Forelimb muscle (tissue), 1 donor: ENCODE results near the gene DMGDH. TPM values are rescaled to one million over a fixed set of nuclear protein-coding genes. Genes with fewer than 3 reads are reported as not detected.

Experiments
- DNase-seq: peaks from one replicate; pipeline ENCODE4 v3.0.0-alpha.2; 2013; ENCODE audit warnings: low read depth
- polyA plus RNA-seq: library from polyadenylated mRNA; unstranded; fragments of 120-200 nt; gene quantifications from one replicate; pipeline ENCODE4 v1.2.1, GENCODE V29; 2013; ENCODE audit not compliant: insufficient read length

DMGDH gene
- polyA plus RNA-seq, 1 donor, result 1.9 TPM

DNA sequence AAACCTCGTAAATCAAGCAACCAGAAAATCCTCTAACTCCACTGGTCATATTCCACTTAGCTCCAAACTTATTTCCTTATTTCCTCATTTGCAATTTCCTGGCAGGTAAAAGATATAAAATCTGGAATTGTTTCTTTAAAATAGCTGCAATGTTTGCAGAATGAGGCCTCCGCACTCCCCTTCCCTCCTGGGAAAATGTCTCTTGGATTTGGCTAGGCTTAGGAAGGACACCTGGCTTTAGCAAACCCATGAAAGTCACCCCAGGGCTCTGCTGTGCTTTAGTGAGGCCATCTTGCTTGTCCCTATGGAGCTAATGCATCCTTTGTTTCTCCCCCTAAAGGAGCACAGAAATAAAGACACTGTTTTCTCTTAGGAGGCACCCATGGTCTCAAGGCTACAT is 94.9 kb downstream of the DMGDH start:
- DNase-seq, result no peak

GRCh38 chr5:78974011-78974410 is 95.5 kb downstream of the DMGDH start:
- DNase-seq, result no peak

- DNase-seq, result peak; percentile 74
Observed at GRCh38 chr5:78972654-78973428, 96.6 kb downstream of the DMGDH start.

DNA sequence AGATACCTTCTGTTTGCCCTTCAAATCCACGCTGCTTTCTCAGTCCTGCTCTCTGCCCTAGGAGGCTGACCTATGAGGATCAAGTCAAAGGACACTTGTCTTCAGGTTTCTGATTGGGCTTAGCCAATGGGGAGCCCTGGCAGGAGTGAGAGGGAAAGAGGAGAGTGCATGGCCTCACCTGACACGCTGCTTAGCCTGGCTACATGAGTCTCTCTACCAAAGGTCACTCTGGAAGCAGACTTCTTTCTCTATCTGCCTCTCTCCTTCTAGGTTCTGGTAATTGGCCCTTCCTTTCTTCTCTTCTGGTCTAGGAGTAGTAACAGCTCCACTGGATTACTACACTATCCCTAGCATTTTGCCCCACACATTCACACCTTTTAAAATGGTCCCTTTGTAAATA is 97.5 kb downstream of the DMGDH start:
- no peak for DNase-seq

DNA sequence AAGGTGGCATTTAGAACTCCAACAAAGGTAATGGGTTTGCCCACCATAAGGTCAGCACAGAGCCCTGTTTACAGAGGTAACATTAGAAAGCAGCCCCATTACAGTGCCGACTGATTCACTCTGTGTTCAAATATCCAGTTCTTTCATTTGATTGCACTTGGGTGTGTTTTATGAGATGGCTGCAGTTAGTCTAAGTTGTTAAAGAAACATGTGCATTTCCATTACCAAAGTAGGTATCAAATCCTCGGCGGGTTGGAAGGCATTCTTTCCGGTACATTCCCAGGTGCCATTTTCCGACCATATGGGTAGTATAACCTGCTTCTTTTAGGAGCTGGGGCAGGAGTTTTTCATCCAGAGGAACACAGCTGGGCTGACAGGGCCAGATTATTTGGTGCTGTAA is 100.7 kb downstream of the DMGDH start:
- DNase-seq, result no peak

GRCh38 chr5:78964889-78965288 is 104.6 kb downstream of the DMGDH start:
- peak; percentile 67 for DNase-seq

DNA sequence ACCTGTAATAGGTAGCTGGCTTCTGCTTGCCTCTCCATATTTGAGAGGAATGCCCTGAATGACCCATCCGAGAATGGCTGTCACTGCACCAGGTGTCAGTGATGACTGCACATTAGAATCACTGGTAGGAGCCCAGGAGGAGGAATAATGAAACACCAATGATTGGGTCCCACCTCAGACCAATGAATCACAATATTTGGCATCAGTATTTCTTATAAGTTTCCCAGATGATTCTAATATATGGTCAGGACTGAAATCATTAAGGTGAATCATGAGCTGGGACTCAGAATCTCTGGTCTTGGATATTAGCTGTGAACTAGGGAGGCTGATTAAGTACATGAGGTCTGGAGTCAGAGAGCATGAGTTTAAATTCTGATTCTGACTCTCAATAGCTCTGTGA is 107.7 kb downstream of the DMGDH start:
- no peak for DNase-seq

DNA sequence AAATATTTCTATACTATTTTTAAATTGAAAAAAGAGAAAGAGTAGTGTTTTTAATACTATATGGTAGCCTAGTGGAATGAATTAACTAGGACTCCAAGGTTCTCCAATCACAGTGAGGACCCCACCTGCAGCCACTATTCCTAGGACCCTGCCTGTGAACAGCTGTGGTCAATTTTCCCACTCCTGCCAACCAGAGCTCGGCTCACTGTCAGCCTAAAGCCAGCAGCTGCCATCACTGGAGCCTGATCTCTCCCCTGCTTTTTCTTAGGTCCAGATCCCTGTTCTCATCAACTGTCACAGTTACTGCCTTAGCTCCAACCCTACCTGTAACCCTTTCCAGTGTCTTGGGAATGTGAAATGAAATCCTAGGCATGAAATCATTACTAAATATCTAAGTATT is 109.7 kb downstream of the DMGDH start:
- DNase-seq, result no peak

DNA sequence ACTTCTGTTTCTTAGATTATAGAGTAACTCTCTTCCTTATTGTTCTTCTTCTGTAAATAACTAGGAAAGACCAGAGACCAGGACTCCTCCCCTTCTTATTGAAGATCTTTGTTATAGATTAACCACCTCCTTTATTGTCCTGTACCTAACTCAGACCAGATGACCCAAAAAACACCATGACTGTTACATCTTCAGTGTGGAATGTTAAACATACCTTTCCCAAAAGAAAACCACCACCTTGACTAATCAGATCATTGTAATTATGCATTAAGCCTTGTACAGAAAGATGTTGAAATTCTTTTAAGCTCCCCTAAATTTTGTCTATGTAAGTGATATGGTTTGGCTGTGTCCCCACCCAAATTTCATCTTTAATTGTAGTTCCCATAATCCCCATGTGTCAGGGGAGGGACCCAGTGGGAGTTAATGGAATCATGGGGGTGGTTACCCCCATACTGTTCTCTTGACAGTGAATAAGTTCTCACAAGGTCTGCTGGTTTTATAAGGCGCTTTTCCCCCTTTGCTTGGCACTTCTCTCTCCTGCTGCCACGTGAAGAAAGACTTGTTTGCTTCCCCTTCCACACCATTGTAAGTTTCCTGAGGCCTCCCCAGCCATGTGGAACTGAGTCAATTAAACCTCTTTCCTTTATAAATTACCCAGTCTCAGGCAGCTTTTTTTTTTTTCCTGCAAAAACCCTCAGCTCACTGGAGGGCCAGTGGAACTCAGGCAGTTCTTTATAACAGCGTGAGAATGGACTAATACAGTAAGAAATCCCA is 110.6 kb downstream of the DMGDH start:
- DNase-seq, result no peak

- no peak for DNase-seq
Observed at GRCh38 chr5:78956901-78957300, 112.6 kb downstream of the DMGDH start.

DNA sequence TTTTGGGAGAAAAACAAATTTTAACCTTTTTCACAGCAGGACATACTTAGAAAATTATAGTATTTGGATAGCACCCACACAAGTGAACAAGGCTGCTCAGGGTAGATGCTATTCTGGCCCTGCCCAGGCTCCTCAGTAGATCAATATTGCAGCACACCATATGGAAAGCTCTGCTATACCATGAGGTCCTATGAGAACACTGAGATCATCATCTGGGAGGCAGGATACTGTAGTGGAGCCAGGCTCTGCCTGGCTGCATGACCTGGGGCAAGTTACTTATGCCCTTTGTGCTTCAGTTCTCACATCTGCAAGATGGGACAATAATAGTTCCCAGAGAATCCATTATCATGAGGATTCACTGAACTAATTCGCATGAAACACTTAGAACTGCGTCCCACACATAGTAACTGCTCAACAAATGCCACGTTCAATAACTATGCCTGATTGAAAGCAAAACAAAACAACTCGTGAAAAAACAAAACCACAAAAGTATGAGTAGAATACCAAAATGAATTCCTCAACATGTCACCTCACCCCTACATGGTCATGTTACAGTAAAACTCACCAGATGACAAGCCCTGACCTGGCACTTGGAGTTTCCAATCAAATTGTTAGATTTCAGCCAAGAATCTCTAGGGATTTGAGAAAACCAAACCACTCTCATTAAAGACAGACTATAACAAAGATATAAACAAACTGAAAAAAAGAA is 116.2 kb downstream of the DMGDH start:
- DNase-seq, result no peak

Other genes starting within 250 kb of the DMGDH start
- gene ARSB, start 84.4 kb downstream of the DMGDH start, polyA plus RNA-seq, result 18.4 TPM
- gene BHMT2, start 93 bp upstream of the DMGDH start, polyA plus RNA-seq, result 3.0 TPM
- 0.15 TPM for gene BHMT, start 42.1 kb upstream of the DMGDH start, polyA plus RNA-seq
- 9.5 TPM for gene JMY, start 166.5 kb upstream of the DMGDH start, polyA plus RNA-seq